ENCODE results near the gene TMEM109. TPM values are rescaled to one million over a fixed set of nuclear protein-coding genes. Genes with fewer than 3 reads are reported as not detected.

The TMEM109 gene
- total and polyA plus RNA-seq, 2 of the 8 experiments (the other 6 are each of a cell fraction or from before 2014, with no cell fraction given), result 27.3 to 30.3 TPM

DNA sequence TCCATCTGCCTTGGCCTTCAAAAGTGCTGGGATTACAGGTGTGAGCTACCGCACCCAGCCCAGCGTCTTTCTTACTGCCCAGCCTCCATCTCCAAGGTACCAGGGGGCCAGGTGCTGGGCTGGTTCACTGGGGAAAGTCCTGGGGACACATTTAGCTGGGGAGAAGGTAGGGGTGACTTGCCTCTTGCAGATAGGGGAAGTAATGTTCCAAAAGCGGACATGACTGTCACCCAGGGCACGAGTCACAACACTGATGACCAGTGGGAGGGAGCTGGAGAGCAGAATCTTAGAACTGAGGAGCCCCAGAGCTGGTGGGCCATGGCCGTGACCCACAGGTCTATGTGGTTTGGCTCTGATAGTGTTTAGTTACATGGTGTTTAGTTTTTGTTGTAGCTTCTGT, 40.5 kb downstream of the TMEM109 start (continued):
- TF ChIP-seq KDM4A (IDR thresholded peaks at IDR 0.05; ENCODE audit: low read depth, low read length, severe bottlenecking) (no peak), FOSL1 (IDR thresholded peaks at IDR 0.05; ENCODE audit: insufficient read depth, low read depth, low read length) (no peak), CTBP2 (IDR thresholded peaks at IDR 0.05; ENCODE audit: borderline replicate concordance, insufficient read depth, insufficient read length, low read length) (no peak), KDM1A (IDR thresholded peaks at IDR 0.05; ENCODE audit: borderline replicate concordance, low read length) (no peak), POLR2A (IDR thresholded peaks at IDR 0.05; ENCODE audit: control extremely low read depth in 1 of 2, low read depth in 2 of 2, low read length in 2 of 2) (no peak), USF2 (IDR thresholded peaks at IDR 0.05; ENCODE audit: low read length) (no peak), SIN3A (conservative IDR thresholded peaks at IDR 0.05 in 1 of 2, IDR thresholded peaks at IDR 0.05 in 1 of 2; ENCODE audit: low read depth in 1 of 2, low read length in 2 of 2) (no peak), TEAD4 (IDR thresholded peaks at IDR 0.05; ENCODE audit: low read depth, low read length) (no peak), E2F6 (IDR thresholded peaks at IDR 0.05) (no peak)
